Measurements from ENCODE around the gene ZNF780B.

GRCh38 chr19:39998501-39998900 lies 57.5 kb downstream of the ZNF780B start:
- TF ChIP-seq, protein P1, sequence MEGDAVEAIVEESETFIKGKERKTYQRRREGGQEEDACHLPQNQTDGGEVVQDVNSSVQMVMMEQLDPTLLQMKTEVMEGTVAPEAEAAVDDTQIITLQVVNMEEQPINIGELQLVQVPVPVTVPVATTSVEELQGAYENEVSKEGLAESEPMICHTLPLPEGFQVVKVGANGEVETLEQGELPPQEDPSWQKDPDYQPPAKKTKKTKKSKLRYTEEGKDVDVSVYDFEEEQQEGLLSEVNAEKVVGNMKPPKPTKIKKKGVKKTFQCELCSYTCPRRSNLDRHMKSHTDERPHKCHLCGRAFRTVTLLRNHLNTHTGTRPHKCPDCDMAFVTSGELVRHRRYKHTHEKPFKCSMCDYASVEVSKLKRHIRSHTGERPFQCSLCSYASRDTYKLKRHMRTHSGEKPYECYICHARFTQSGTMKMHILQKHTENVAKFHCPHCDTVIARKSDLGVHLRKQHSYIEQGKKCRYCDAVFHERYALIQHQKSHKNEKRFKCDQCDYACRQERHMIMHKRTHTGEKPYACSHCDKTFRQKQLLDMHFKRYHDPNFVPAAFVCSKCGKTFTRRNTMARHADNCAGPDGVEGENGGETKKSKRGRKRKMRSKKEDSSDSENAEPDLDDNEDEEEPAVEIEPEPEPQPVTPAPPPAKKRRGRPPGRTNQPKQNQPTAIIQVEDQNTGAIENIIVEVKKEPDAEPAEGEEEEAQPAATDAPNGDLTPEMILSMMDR (IDR thresholded peaks at IDR 0.05), result no peak
- TF ChIP-seq POLR2A (IDR thresholded peaks at IDR 0.05) (no peak), EP300 (IDR thresholded peaks at IDR 0.05; ENCODE audit: low read depth) (no peak), POLR2AphosphoS5 (IDR thresholded peaks at IDR 0.05) (no peak)

All from transverse colon (tissue), 4 donors.